ENCODE measurements around the gene MACC1.

The MACC1 gene

GRCh38 chr7:20173828-20174227 lies 43.4 kb downstream of the MACC1 start:
- no peak for DNase-seq (ENCODE audit: low spot score)

GRCh38 chr7:20172736-20173334 lies 44.3 kb downstream of the MACC1 start:
- peak; percentile 77 for DNase-seq (ENCODE audit: low spot score)

GRCh38 chr7:20170633-20171032 lies 46.6 kb downstream of the MACC1 start:
- no peak for DNase-seq (ENCODE audit: low spot score)

- DNase-seq (ENCODE audit: low spot score): no peak
These were observed 52.1 kb downstream of the MACC1 start for GRCh38 chr7:20165146-20165510.

- DNase-seq (ENCODE audit: low spot score): no peak
These were observed 52.6 kb downstream of the MACC1 start for GRCh38 chr7:20164425-20165145.

- DNase-seq (ENCODE audit: low spot score): no peak
These were observed 54.5 kb downstream of the MACC1 start for GRCh38 chr7:20162665-20163064.

GRCh38 chr7:20159226-20159747 lies 57.9 kb downstream of the MACC1 start:
- no peak for DNase-seq (ENCODE audit: low spot score)

- DNase-seq (ENCODE audit: low spot score): no peak
These were observed 58.5 kb downstream of the MACC1 start for GRCh38 chr7:20158684-20159083.

GRCh38 chr7:20157456-20157855 lies 59.7 kb downstream of the MACC1 start:
- DNase-seq (ENCODE audit: low spot score): no peak

GRCh38 chr7:20153999-20154398 lies 63.2 kb downstream of the MACC1 start:
- no peak for DNase-seq (ENCODE audit: low spot score)

- no peak for DNase-seq (ENCODE audit: low spot score)
These were observed 63.6 kb downstream of the MACC1 start for GRCh38 chr7:20153567-20153966.

- no peak for DNase-seq (ENCODE audit: low spot score)
These were observed 64.7 kb downstream of the MACC1 start for GRCh38 chr7:20152511-20152910.

- no peak for DNase-seq (ENCODE audit: low spot score)
These were observed 65.3 kb downstream of the MACC1 start for GRCh38 chr7:20151708-20152456.

- DNase-seq (ENCODE audit: low spot score): no peak
These were observed 70.7 kb downstream of the MACC1 start for GRCh38 chr7:20146451-20146850.

- no peak for DNase-seq (ENCODE audit: low spot score)
These were observed 72.4 kb downstream of the MACC1 start for GRCh38 chr7:20144801-20145200.

- DNase-seq (ENCODE audit: low spot score): no peak
These were observed 75.5 kb downstream of the MACC1 start for GRCh38 chr7:20141666-20142065.

GRCh38 chr7:20141002-20141345 lies 76.2 kb downstream of the MACC1 start:
- no peak for DNase-seq (ENCODE audit: low spot score)

GRCh38 chr7:20140291-20141001 lies 76.7 kb downstream of the MACC1 start:
- DNase-seq (ENCODE audit: low spot score): no peak

GRCh38 chr7:20136647-20137046 lies 80.5 kb downstream of the MACC1 start:
- no peak for DNase-seq (ENCODE audit: low spot score)

- DNase-seq (ENCODE audit: low spot score): no peak
These were observed 83.4 kb downstream of the MACC1 start for GRCh38 chr7:20133803-20134202.

- DNase-seq (ENCODE audit: low spot score): no peak
These were observed 84.6 kb downstream of the MACC1 start for GRCh38 chr7:20132585-20132984.

GRCh38 chr7:20131776-20132175 lies 85.4 kb downstream of the MACC1 start:
- no peak for DNase-seq (ENCODE audit: low spot score)

GRCh38 chr7:20129920-20130319 lies 87.3 kb downstream of the MACC1 start:
- no peak for DNase-seq (ENCODE audit: low spot score)

Measured in iPS-NIHi11 (cell line).